ENCODE measurements around the gene TSPAN9.

GRCh38 chr12:3101309-3102024, 24.3 kb downstream of the TSPAN9 start:
- TF ChIP-seq CTCF (optimal IDR thresholded peaks at IDR 0.05 in 1 of 3, IDR thresholded peaks at IDR 0.05 in 1 of 3, conservative IDR thresholded peaks at IDR 0.05 in 1 of 3; ENCODE audit: extremely low read depth in 1 of 3, insufficient read depth in 2 of 3, low read length in 3 of 3) (no peak), EZH2 (IDR thresholded peaks at IDR 0.05; ENCODE audit: low read length) (no peak)
